BE2C (cell line): ENCODE measurements around the gene NPPA. TPM values are rescaled to one million over a fixed set of nuclear protein-coding genes. Genes with fewer than 3 reads are reported as not detected.
A peak's percentile ranks its signal among the peaks of the same experiment; 100 is the strongest.
"Not testable (repeated sequence)": the region's sequence is repeated elsewhere in the genome, so short reads cannot be mapped to it uniquely, and the experiment has no call there.

Experiments
- DNase-seq: peaks from one replicate; pipeline ENCODE4 v3.0.0-alpha.2; 2020
- H3K27me3 ChIP-seq: fragments of 250-450 bp; sonication (Bioruptor Pico); 2 replicates; pipeline ENCODE4 v1.5.1; 2020; ENCODE audit warnings: mild to moderate bottlenecking
- H3K36me3 ChIP-seq: fragments of 250-450 bp; sonication (Bioruptor Pico); 2 replicates; pipeline ENCODE4 v1.5.1; 2020; ENCODE audit warnings: mild to moderate bottlenecking
- H3K4me1 ChIP-seq: fragments of 250-450 bp; sonication (Bioruptor Pico); 2 replicates; pipeline ENCODE4 v1.5.1; 2020
- H3K4me3 ChIP-seq: 2 replicates; pipeline ENCODE4 v1.5.1; 2011; ENCODE audit warnings: low read depth, low read length
- H3K9me3 ChIP-seq: fragments of 250-450 bp; sonication (Bioruptor Pico); 2 replicates; pipeline ENCODE4 v1.5.1; 2020
- CTCF ChIP-seq: IDR thresholded peaks from 2 replicates; pipeline ENCODE4 v1.5.1; 2012; ENCODE audit warnings: mild to moderate bottlenecking, low read depth, low read length
- polyA plus RNA-seq: library from polyadenylated mRNA; unstranded; fragments of >200 nt; gene quantifications from one replicate; pipeline ENCODE4 v1.2.1, GENCODE V29; 2012; ENCODE audit warnings: low read depth, missing spikeins; ENCODE audit not compliant: insufficient read length, insufficient read depth

Gene NPPA
- 33.1 TPM for polyA plus RNA-seq

- H3K9me3 ChIP-seq: no peaks in the 10 kb centered on the region
- peaks cover 30% of the 10 kb centered on the region for H3K4me1 ChIP-seq
- H3K4me3 ChIP-seq: no peak within 1 kb of the TSS
- peak; percentile 84 for DNase-seq
- TF ChIP-seq CTCF: no peak
- H3K27me3 ChIP-seq: no peaks in the 10 kb centered on the region
- no peaks in the 10 kb centered on the region; the same call in none of the 2 replicates for H3K36me3 ChIP-seq
These were observed at the start of gene NPPA for GRCh38 chr1:11847667-11848372. Gene NPPA, minus strand, starts transcription at chr1:11847783. Its CDS starts 99 bp downstream, at chr1:11847684.

- not testable (repeated sequence) for H3K36me3 ChIP-seq, DNase-seq, H3K4me1 ChIP-seq, H3K9me3 ChIP-seq, H3K4me3 ChIP-seq, H3K27me3 ChIP-seq
These were observed 46.9 kb upstream of the NPPA start for GRCh38 chr1:11894501-11894900.

- peak; percentile 80 for TF ChIP-seq CTCF
These were observed 46.3 kb upstream of the NPPA start for GRCh38 chr1:11893907-11894251.

GRCh38 chr1:11891433-11892186 is 44.0 kb upstream of the NPPA start:
- H3K9me3 ChIP-seq: no peaks in the 10 kb centered on the region
- no peaks in the 10 kb centered on the region for H3K36me3 ChIP-seq
- H3K4me3 ChIP-seq: no peak overlapping the region
- no peak for TF ChIP-seq CTCF
- DNase-seq: no peak
- no peaks in the 10 kb centered on the region for H3K4me1 ChIP-seq
- no peaks in the 10 kb centered on the region for H3K27me3 ChIP-seq

More at GRCh38 chr1:11893907-11894251, 46.3 kb upstream of the NPPA start:
- H3K9me3 ChIP-seq: no peaks in the 10 kb centered on the region
- no peaks in the 10 kb centered on the region for H3K4me1 ChIP-seq
- DNase-seq: peak; percentile 64
- no peak overlapping the region for H3K4me3 ChIP-seq
- no peaks in the 10 kb centered on the region for H3K36me3 ChIP-seq
- H3K27me3 ChIP-seq: no peaks in the 10 kb centered on the region

- Histone ChIP-seq H3K36me3 (no peaks in the 10 kb centered on the region), H3K27me3 (no peaks in the 10 kb centered on the region), H3K4me3 (no peak overlapping the region), H3K4me1 (no peaks in the 10 kb centered on the region), H3K9me3 (no peaks in the 10 kb centered on the region)
- no peak for TF ChIP-seq CTCF
- no peak for DNase-seq
These were observed 41.3 kb upstream of the NPPA start for GRCh38 chr1:11888877-11889208.

GRCh38 chr1:11888206-11888876 is 40.8 kb upstream of the NPPA start:
- DNase-seq: no peak
- Histone ChIP-seq H3K9me3 (no peaks in the 10 kb centered on the region), H3K27me3 (no peaks in the 10 kb centered on the region), H3K4me3 (no peak overlapping the region), H3K36me3 (no peaks in the 10 kb centered on the region), H3K4me1 (no peaks in the 10 kb centered on the region)
- no peak for TF ChIP-seq CTCF
